B cell (primary cell): Measurements from ENCODE around the gene WT1. TPM values are rescaled to one million over a fixed set of nuclear protein-coding genes. Genes with fewer than 3 reads are reported as not detected.

Experiments used
- ATAC-seq: fragments of 200-7000 bp; cut with Tn5 transposase; one replicate; pipeline ENCODE4 v1.10.0; 2021; ENCODE audit warnings: low read depth, mild to moderate bottlenecking, moderate number of reproducible peaks, moderate library complexity
- CTCF ChIA-PET: fragments of 350-600 bp; sonication (Branson Sonifier 250); formaldehyde crosslinking; loops from one replicate; lab custom pipeline; 2021; ENCODE audit warnings: antibody characterized with exemption, inconsistent platforms; lab: Charles Lee
- POLR2A ChIA-PET: fragments of 350-600 bp; sonication (Branson Sonifier 250); formaldehyde crosslinking; loops from one replicate; lab custom pipeline; 2021; ENCODE audit warnings: antibody characterized with exemption; lab: Charles Lee
- DNase-seq: peaks from one replicate; pipeline ENCODE4 v3.0.0; 2013
- H2AFZ ChIP-seq: 2 replicates; pipeline ENCODE4 v1.6.1; 2012; ENCODE audit warnings: mild to moderate bottlenecking, low read depth, low read length; ENCODE audit not compliant: insufficient read depth, poor library complexity, severe bottlenecking
- H3K27ac ChIP-seq, 2 donors: 1 replicate in 1 of 2; 2 replicates in 1 of 2; pipeline ENCODE4 v1.5.1; 2012 to 2013; ENCODE audit warnings: low read length in 2 of 2, mild to moderate bottlenecking in 2 of 2, moderate library complexity in 1 of 2
- H3K27me3 ChIP-seq, 4 experiments: fragments of 200-600 bp in 1 of 4; sonication (generic) in 1 of 4; replicated peaks in 1 of 4; 1 replicate in 2 of 4; 2 replicates in 2 of 4; pipeline versions ENCODE4 v1.6.1 to v1.7.0; 2013 to 2016; ENCODE audit warnings: low read length in 3 of 4, mild to moderate bottlenecking in 2 of 4, mixed read lengths in 1 of 4, moderate library complexity in 1 of 4; ENCODE audit not compliant: insufficient read depth in 4 of 4, control insufficient read depth in 3 of 4; ENCODE audit errors: control extremely low read depth in 1 of 4
- H3K36me3 ChIP-seq, 2 experiments: replicated peaks in 1 of 2; 1 replicate in 1 of 2; 2 replicates in 1 of 2; pipeline versions ENCODE4 v1.6.1 to v1.7.1; 2013; ENCODE audit warnings: low read length in 1 of 2; ENCODE audit not compliant: insufficient read depth in 2 of 2, control insufficient read depth in 1 of 2; ENCODE audit errors: control extremely low read depth in 1 of 2, extremely low read depth in 1 of 2
- H3K4me1 ChIP-seq, 2 donors: fragments of 200-600 bp in 1 of 2; sonication (generic) in 1 of 2; 1 replicate in 1 of 2; 2 replicates in 1 of 2; pipeline versions ENCODE4 v1.5.1 to v1.6.1; 2013 to 2017; ENCODE audit warnings: low read length in 2 of 2; ENCODE audit not compliant: control insufficient read depth in 2 of 2, insufficient read depth in 2 of 2
- H3K4me2 ChIP-seq: replicated peaks from 2 replicates; pipeline ENCODE3; 2012; ENCODE audit warnings: mild to moderate bottlenecking, low read depth, low read length; ENCODE audit not compliant: poor library complexity, severe bottlenecking
- H3K4me3 ChIP-seq, 5 experiments: fragments of 200-600 bp in 1 of 5; sonication (generic) in 1 of 5; 1 replicate in 3 of 5; 2 replicates in 2 of 5; pipeline versions ENCODE4 v1.5.1 to v1.7.0; 2011 to 2016; ENCODE audit warnings: low read length in 4 of 5, mild to moderate bottlenecking in 4 of 5, low read depth in 2 of 5, control low read depth in 1 of 5, moderate library complexity in 1 of 5; ENCODE audit not compliant: insufficient read depth in 1 of 5; ENCODE audit errors: control extremely low read depth in 1 of 5, extremely low read depth in 1 of 5
- H3K79me2 ChIP-seq: fragments of 200-600 bp; sonication (generic); one replicate; pipeline ENCODE4 v1.6.0; 2016; ENCODE audit warnings: low read length; ENCODE audit not compliant: control insufficient read depth, insufficient read depth
- H3K9ac ChIP-seq: fragments of 200-600 bp; sonication (generic); 2 replicates; pipeline ENCODE4 v1.6.1; 2017; ENCODE audit warnings: mild to moderate bottlenecking, low read length, moderate library complexity
- H3K9me3 ChIP-seq, 3 donors: one replicate each; pipeline versions ENCODE4 v1.6.1 to v1.7.1; 2013; ENCODE audit warnings: low read length in 2 of 3; ENCODE audit not compliant: control insufficient read depth in 2 of 3, insufficient read depth in 1 of 3; ENCODE audit errors: control extremely low read depth in 1 of 3
- H4K20me1 ChIP-seq: 2 replicates; pipeline ENCODE4 v1.6.0; 2012; ENCODE audit warnings: mild to moderate bottlenecking, low read length; ENCODE audit not compliant: insufficient read depth, control insufficient read depth, poor library complexity, severe bottlenecking
- H3K27ac Mint-ChIP-seq: one replicate; pipeline ENCODE4 v1.8.0; 2021; ENCODE audit warnings: mixed read lengths
- H3K27me3 Mint-ChIP-seq: one replicate; pipeline ENCODE4 v1.8.0; 2021; ENCODE audit warnings: mixed read lengths
- H3K4me1 Mint-ChIP-seq: one replicate; pipeline ENCODE4 v1.8.0; 2021; ENCODE audit warnings: mixed read lengths
- H3K4me3 Mint-ChIP-seq: one replicate; pipeline ENCODE4 v1.8.0; 2021; ENCODE audit warnings: mixed read lengths
- H3K9me3 Mint-ChIP-seq: one replicate; pipeline ENCODE4 v1.8.0; 2022; ENCODE audit warnings: mixed read lengths; ENCODE audit not compliant: insufficient read depth
- CTCF ChIP-seq: fragments of 200-600 bp; IDR thresholded peaks from one replicate; pipeline ENCODE4 v1.8.0; 2022; ENCODE audit warnings: antibody characterized with exemption, mild to moderate bottlenecking
- EZH2 ChIP-seq: IDR thresholded peaks from 2 replicates; pipeline ENCODE4 v1.6.1; 2012; ENCODE audit warnings: borderline replicate concordance, low read depth, mild to moderate bottlenecking, moderate library complexity, low read length; ENCODE audit not compliant: insufficient read depth, poor library complexity, severe bottlenecking
- WGBS: methylation state at CpG from one replicate; pipeline ENCODE4 v1.1.5; 2013; ENCODE audit warnings: missing lambda C conversion rate; ENCODE audit not compliant: insufficient coverage; 5-methylcytosine and 5-hydroxymethylcytosine counted together
- intact Hi-C: fragments of 100-400 bp; cut with micrococcal nuclease; formaldehyde crosslinking; loops from one replicate; pipeline ENCODE4 v1.10.0; 2022
- polyA plus RNA-seq: library from polyadenylated mRNA; depleted of rRNA; stranded (reverse); fragments of >200 nt; gene quantifications from 2 replicates; pipeline ENCODE4 v1.2.3, GENCODE V29; 2012
- total RNA-seq, 2 donors: library from RNA; stranded (reverse); fragments of 120-200 nt in 1 of 2; gene quantifications; 1 replicate in 1 of 2; 2 replicates in 1 of 2; pipeline versions ENCODE4 v1.2.3 to v1.2.4, GENCODE V29; 2013 to 2022

The WT1 gene
- total and polyA plus RNA-seq, 2 donors (not counting 1 experiment from before 2014, with no cell fraction given), result not detected

GRCh38 chr11:32348502-32348901 lies 86.8 kb downstream of the WT1 start:
- no peaks in the 10 kb centered on the region for H3K9me3 Mint-ChIP-seq
- no peaks in the 10 kb centered on the region for H3K4me1 Mint-ChIP-seq
- no peaks in the 10 kb centered on the region for H4K20me1 ChIP-seq
- no peaks in the 10 kb centered on the region for H3K4me1 ChIP-seq
- H3K4me3 Mint-ChIP-seq, result no peak overlapping the region
- H3K9ac ChIP-seq, result no peak overlapping the region
- peaks cover 0 to 2% (median 0%) of the 10 kb centered on the region in 4 experiments for H3K27me3 ChIP-seq
- H2AFZ ChIP-seq, result no peak overlapping the region
- ATAC-seq (no peak), DNase-seq (no peak)
- no peaks in the 10 kb centered on the region for H3K9me3 ChIP-seq
- CTCF ChIA-PET, result no interaction called here
- H3K27ac Mint-ChIP-seq, result no peak overlapping the region
- intact Hi-C loops, result no loop called here
- H3K27me3 Mint-ChIP-seq, result peaks cover 18% of the 10 kb centered on the region
- POLR2A ChIA-PET, result no interaction called here
- no peak overlapping the region for H3K4me2 ChIP-seq
- no peak overlapping the region for H3K27ac ChIP-seq
- TF ChIP-seq CTCF (no peak), EZH2 (no peak)
- no CpG with 5 or more reads among the region's 1 CpG for WGBS
- no peak overlapping the region for H3K4me3 ChIP-seq
- H3K36me3 ChIP-seq, result no peaks in the 10 kb centered on the region
- H3K79me2 ChIP-seq, result no peaks in the 10 kb centered on the region

- Histone ChIP-seq H3K27ac (no peak overlapping the region), H2AFZ (no peak overlapping the region), H3K4me3 (no peak overlapping the region), H3K9me3 (no peaks in the 10 kb centered on the region), H3K36me3 (no peaks in the 10 kb centered on the region), H3K27me3 (no peaks in the 10 kb centered on the region), H3K79me2 (no peaks in the 10 kb centered on the region), H3K9ac (no peak overlapping the region), H3K4me1 (no peaks in the 10 kb centered on the region), H4K20me1 (no peaks in the 10 kb centered on the region), H3K4me2 (no peak overlapping the region)
- TF ChIP-seq CTCF (no peak), EZH2 (no peak)
- intact Hi-C loops, result no loop called here
- CTCF ChIA-PET, result no interaction called here
- 90% methylated on average over 2 of the region's 5 CpGs for WGBS
- Mint-ChIP-seq H3K4me1 (no peaks in the 10 kb centered on the region), H3K9me3 (no peaks in the 10 kb centered on the region), H3K27ac (no peak overlapping the region), H3K27me3 (peaks cover 18% of the 10 kb centered on the region), H3K4me3 (no peak overlapping the region)
- POLR2A ChIA-PET, result no interaction called here
- no peak for DNase-seq
- no peak for ATAC-seq
Observed at GRCh38 chr11:32344946-32345345, 90.4 kb downstream of the WT1 start.
